Mammary epithelial cell (primary cell): ENCODE measurements around the gene NCR3LG1.

Experiments
- CTCF ChIP-seq, 2 donors: IDR thresholded peaks in 1 of 2; conservative IDR thresholded peaks in 1 of 2; 2 replicates each; pipeline ENCODE4 v1.5.1; 2011 to 2012; ENCODE audit warnings: inconsistent platforms in 2 of 2, low read length in 2 of 2, mild to moderate bottlenecking in 2 of 2, control low read depth in 1 of 2, low read depth in 1 of 2; ENCODE audit not compliant: insufficient read depth in 1 of 2; ENCODE audit errors: extremely low read depth in 1 of 2
- EZH2 ChIP-seq: IDR thresholded peaks from 2 replicates; pipeline ENCODE4 v1.6.1; 2012; ENCODE audit warnings: low read length, inconsistent platforms, borderline replicate concordance

GRCh38 chr11:17385492-17385891 lies 33.9 kb downstream of the NCR3LG1 start:
- TF ChIP-seq CTCF (conservative IDR thresholded peaks at IDR 0.05 in 1 of 2, IDR thresholded peaks at IDR 0.05 in 1 of 2; ENCODE audit: extremely low read depth in 1 of 2, insufficient read depth in 1 of 2, low read depth in 1 of 2, low read length in 2 of 2) (no peak), EZH2 (no peak)
